HG02884 (cell line): ENCODE measurements around the gene HHIP.
"Not testable (repeated sequence)": the region's sequence is repeated elsewhere in the genome, so short reads cannot be mapped to it uniquely, and the experiment has no call there.

Experiments used
- ATAC-seq: cut with Tn5 transposase; IDR thresholded peaks from one replicate; pipeline ENCODE4 v1.9.1; 2021; ENCODE audit warnings: mild to moderate bottlenecking, moderate library complexity; ENCODE audit not compliant: unreplicated experiment

The HHIP gene

DNA sequence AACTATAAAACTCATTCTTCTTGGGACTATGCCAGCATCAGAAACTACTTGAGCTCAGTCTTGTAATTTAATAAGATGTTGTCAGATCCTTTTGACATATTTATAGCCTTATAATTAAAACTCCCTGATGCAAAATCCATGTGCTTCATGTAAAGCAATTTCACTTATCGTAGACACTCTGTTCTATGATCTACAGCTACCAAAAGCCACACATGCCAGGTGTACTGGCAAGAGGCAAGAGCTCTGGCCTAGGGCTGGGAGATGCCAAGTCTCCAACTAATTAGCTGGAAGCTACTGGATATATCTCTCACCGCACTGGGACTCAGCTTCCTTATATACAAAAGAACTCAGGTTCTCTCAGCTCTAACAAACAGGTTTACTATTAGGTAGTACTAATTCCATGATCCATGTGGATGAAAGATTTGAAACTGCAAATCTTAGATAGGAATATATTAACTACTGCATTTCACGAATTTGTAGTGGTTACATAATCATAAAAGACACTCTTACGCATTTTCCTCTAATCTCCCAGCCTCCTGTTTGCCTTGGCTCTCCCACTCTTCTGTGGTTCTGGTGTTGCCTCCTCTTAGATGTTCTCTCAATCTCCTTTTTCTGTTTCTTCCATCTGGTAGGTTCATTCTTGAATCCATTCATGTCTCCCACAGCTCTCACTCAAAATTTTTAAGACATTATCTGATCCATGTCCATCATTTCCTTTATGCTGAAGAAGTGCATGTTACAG lies 103.0 kb downstream of the HHIP start:
- no peak for ATAC-seq

DNA sequence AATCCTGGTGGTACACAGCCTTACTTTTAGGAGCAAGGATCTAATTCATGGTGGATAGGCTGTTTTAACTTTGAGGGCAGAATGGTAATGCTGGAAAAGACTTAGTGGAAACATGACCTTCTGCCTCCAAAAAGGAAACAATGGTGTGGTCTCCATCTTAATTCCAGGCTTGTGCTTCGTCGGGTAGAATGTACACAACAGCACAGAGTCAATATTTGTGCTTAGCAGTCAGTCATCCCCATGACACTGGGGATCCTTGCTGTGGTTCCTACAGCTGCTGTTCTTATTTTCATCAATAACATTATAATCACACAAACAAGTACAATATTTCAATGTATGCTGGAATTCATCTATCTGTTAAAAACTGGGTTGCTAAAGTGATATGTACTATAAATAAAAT lies 104.4 kb downstream of the HHIP start:
- ATAC-seq, result no peak

DNA sequence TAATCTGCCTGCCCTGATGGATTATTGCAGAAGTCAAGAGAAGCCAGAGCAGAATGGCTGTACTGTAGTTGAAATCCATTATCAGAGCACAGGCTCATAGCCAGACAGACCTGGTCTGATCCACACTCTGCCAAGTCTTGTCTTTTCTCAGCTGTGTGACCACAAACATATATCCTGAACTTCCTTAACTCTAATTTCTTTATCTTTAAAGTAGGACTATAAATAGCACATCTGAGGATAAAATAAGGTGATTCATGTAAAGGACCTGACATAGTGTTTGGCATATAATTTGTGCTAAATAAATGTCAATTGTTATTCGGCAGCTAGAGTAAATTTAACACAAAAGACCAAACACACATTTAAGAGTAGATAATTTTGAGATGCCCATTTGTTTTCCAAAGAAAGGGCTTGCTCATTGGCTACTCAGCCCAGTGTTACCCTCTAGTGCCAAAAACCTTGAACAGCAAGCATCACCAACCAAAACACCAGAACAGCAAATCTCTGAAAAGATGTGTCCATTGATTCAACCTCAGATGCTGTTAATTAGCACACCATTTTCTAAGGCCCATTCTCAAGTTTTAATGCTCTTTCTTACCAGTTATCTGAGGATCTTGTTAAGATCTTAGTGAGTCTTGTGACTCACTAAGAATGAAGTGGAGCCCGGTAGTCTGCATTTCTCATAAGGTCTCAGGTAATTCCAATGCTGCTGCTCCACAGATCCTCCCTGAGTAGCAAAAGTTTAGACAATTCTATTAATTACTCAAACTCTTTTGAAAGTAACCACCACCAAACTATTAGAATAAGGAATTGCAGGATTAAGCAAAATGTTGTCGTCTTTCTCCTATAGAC lies 108.8 kb downstream of the HHIP start:
- no peak for ATAC-seq

DNA sequence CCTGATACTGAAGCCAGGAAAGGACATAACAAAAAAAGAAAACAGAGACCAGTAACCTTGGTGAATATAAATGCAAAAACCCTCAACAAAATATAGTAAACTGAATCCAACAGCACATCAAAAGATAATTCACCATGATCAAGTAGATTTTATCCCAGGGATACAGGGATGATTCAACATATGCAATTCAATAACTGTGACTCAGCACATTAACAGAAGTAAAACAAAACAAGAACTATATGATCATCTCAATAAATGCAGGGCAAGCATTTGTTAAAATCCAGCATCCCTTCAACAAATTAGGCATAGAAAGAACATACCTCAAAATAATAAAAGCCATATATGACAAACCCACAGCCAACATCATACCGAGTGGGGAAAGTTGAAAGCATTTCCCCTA lies 112.0 kb downstream of the HHIP start:
- no peak for ATAC-seq

DNA sequence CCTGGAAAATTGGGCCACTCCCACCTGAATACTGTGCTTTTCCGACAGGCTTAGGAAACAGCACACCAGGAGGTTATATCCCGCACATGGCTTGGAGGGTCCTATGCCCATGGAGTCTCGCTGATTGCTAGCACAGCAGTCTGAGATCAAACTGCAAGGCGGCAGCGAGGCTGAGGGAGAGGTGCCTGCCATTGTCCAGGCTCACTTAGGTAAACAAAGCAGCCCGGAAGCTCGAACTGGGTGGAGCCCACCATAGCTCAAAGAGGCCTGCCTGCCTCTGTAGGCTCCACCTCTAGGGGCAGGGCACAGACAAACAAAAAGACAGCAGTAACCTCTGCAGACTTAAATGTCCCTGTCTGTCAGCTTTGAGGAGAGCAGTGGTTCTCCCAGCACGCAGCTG lies 122.9 kb downstream of the HHIP start:
- ATAC-seq, result not testable (repeated sequence)

DNA sequence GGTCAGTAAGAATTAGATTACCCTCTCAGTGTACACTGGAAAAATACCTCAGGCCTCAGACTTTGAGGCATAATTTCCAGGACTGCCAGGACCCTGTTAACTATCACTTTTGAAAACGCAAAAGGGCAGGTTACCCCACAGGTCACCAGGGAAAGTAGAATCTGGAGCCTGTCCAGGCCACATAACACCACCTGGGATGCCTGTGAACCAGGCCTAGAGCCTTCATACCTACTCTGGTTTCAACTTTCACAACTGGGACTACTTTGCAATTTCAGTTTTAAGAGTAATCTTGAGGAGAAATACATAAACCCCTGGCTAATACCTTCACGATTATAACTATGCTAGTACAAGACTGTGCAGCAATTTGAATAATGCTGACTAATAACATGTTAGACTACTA lies 132.4 kb downstream of the HHIP start:
- no peak for ATAC-seq

DNA sequence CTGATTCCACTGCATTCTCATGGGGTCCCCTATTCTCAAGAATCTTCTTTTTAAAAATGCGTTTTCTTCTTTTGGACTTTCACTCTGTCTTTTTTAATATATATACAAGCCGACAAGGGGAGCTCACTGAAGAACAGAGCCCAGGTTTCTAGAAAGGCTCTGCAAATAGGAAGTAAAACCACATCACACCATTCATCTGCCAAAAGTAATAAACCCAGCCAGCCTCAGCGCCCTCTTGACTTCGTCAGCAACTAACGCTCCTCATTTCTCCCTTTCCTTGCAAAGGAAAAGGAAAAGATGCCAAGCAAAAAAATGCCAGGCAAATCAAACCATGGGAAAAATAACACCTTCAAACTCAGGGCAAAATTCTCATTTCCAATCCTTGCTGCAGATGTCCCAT lies 136.4 kb downstream of the HHIP start:
- no peak for ATAC-seq

DNA sequence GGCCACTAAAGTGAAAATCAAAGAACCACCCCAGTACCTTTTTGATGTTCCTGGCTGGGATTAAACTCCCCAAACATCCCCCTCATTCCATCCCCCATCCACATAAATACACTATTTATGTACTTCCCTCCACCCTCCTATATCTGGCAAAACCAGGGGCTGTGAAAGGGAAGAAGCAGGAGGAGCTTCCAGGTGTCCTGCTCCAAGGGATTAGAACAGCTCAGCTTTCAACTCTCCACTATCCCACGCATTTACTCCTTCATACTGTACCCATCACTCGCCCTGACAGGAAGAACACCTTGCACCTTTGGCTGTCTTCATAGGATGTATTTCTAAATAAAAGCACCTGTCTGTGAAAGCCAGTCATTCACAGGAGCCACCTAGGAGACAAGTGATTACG lies 140.0 kb downstream of the HHIP start:
- no peak for ATAC-seq

DNA sequence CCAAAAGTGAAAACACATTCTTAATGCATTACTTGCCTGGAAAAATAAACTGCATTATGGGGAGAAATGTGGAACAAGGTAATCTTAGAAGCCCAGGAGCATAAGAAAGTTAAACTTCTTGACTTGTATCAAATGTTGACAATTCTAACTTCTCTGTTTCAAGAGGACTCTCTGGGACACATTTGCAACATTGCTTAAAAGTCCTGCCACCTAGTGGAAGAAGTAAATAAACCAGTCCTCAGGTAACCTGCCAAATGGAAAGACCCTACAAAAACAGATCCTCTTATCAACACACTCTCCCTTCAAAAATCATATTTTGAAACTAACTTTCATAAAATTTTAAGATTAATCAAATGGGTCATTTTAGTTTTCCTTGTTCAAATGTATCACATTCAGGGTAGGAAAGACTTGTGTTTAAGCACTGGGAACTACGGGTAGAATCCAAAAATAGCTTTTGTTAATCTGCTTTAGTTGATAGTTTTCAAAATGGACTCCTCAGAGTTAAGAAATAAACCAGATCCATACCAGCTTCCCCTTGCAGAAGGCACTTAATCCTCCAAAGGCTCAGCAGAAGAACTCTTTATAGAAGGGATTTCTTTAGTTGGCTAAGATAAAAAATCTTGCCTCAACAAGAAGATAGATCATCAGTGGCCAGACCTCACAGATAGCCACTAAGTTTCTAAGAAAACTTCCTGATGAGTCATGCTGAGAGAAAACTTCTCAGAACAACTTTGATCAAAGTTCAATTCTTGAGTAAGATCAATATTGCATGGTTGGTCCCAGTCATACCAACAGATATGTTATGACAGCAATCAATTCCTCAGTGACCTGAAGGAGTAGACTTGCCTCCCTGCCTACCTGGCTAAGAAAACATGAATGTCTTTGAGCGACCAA lies 141.7 kb downstream of the HHIP start:
- ATAC-seq, result peak; percentile 59

DNA sequence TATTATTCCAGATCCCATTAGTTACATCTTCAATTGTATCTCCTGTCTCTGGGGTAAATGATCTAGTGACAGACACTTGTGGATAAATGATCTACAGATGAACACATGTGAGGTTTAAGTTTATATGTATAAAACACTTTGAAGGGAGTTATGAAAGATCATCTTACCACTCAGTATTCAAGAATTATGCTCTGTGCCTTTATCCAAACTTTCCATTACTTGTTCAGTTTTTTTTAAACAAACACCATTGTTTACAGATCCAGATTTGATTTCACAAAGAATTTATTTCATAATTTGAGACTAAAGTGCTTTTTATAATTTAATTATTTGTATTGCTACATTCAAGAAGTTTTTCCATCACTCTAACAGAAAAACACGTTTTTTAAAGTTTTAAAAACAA lies 142.5 kb downstream of the HHIP start:
- ATAC-seq, result no peak

DNA sequence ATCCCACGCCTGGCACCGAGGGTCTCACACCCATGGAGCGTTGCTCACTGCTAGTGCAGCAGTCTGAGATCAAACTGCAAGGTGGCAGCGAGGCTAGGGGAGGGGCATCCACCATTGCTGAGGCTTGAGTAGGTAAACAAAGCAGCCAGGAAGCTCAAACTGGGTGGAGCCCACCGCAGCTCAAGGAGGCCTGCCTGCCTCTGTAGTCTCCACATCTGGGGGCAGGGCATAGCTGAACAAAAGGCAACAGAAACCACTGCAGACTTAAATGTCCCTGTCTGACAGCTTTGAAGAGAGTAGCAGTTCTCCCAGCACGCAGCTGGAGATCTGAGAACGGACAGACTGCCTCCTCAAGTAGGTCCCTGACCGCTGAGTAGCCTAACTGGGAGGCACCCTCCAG lies 146.0 kb downstream of the HHIP start:
- ATAC-seq, result not testable (repeated sequence)
